Kidney epithelial cell (primary cell): ENCODE measurements around the gene SMARCA2. TPM values are rescaled to one million over a fixed set of nuclear protein-coding genes. Genes with fewer than 3 reads are reported as not detected.

Experiments used
- DNase-seq: peaks from one replicate; pipeline ENCODE4 v3.0.0-alpha.2; 2010; ENCODE audit warnings: low read depth
- H3K27me3 ChIP-seq: 2 replicates; pipeline ENCODE4 v1.6.0; 2011; ENCODE audit warnings: low read length; ENCODE audit not compliant: control insufficient read depth, insufficient read depth
- H3K36me3 ChIP-seq: 2 replicates; pipeline ENCODE4 v1.5.1; 2011; ENCODE audit warnings: low read length; ENCODE audit not compliant: control insufficient read depth, insufficient read depth
- H3K4me3 ChIP-seq: 2 replicates; pipeline ENCODE4 v1.5.1; 2011; ENCODE audit warnings: low read depth, mild to moderate bottlenecking, control low read depth, low read length
- total RNA-seq: library from RNA; depleted of rRNA; stranded (reverse); fragments of >200 nt; gene quantifications from 2 replicates; pipeline ENCODE4 v1.2.3, GENCODE V29; 2015
- TF ChIP-seq, protein P1 (sequence below): IDR thresholded peaks from 2 replicates; pipeline ENCODE4 v1.5.1; 2011; ENCODE audit warnings: mild to moderate bottlenecking, moderate library complexity, low read length, control low read depth, inconsistent platforms; ENCODE audit not compliant: insufficient read depth, poor library complexity, severe bottlenecking

SMARCA2 gene
- total RNA-seq, 1 donor from 2014 or later: 34.3 TPM

DNA sequence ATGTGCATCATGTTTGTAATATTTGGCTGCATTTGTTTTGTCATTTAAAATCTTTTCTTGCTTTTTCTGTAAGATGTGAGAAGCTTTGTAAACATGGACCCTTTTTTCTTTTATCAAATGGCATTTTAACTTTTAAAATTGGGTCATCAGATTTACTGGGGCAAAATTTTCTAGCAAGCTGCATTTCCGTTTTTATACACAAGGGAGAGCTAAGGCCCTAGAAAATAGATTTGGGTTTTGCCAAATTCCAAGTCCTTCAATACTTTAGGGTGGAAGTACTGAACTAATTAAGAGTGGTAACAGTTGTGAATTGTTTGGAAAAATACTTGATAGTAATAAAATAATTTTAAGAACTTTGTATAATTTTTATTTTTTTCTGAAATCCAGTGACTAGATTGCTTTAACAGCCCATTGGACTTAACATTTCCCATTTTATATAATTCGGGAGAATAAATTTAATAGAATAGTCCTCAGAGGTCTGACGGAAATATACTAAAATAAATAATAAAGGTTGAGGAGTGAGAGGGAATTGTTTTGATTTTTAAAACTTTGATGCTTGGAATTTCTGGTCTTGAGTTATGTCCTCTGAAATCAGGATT lies 117.4 kb downstream of the SMARCA2 start:
- TF ChIP-seq, protein P1, sequence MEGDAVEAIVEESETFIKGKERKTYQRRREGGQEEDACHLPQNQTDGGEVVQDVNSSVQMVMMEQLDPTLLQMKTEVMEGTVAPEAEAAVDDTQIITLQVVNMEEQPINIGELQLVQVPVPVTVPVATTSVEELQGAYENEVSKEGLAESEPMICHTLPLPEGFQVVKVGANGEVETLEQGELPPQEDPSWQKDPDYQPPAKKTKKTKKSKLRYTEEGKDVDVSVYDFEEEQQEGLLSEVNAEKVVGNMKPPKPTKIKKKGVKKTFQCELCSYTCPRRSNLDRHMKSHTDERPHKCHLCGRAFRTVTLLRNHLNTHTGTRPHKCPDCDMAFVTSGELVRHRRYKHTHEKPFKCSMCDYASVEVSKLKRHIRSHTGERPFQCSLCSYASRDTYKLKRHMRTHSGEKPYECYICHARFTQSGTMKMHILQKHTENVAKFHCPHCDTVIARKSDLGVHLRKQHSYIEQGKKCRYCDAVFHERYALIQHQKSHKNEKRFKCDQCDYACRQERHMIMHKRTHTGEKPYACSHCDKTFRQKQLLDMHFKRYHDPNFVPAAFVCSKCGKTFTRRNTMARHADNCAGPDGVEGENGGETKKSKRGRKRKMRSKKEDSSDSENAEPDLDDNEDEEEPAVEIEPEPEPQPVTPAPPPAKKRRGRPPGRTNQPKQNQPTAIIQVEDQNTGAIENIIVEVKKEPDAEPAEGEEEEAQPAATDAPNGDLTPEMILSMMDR: peak; percentile 67
- no peak for DNase-seq

DNA sequence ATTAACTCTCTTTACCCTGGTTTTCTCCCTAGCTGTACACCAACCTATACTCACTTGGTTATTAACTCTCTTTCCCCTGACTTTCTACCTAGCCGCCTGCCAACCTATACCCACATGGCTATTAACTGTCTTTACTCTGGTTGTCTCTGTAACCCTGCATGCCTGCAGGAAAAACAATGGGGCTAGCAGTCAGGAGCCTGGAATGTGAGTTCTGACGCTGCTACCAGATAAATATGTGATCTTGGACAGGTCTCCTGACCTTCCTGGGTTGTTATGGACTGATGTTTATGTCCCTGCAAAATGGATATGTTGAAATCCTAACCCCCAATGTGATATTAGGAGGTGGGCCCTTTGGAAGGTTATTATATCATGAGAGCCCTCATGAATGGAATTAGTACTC lies 119.2 kb downstream of the SMARCA2 start:
- no peak overlapping the region for H3K4me3 ChIP-seq
- no peak for DNase-seq
- H3K36me3 ChIP-seq: no peaks in the 10 kb centered on the region
- TF ChIP-seq, protein P1: no peak
- H3K27me3 ChIP-seq: no peaks in the 10 kb centered on the region

More for the DNA sequence above, 117.4 kb downstream of the SMARCA2 start:
- H3K36me3 ChIP-seq: no peaks in the 10 kb centered on the region
- H3K27me3 ChIP-seq: no peaks in the 10 kb centered on the region
- no peak overlapping the region for H3K4me3 ChIP-seq

DNA sequence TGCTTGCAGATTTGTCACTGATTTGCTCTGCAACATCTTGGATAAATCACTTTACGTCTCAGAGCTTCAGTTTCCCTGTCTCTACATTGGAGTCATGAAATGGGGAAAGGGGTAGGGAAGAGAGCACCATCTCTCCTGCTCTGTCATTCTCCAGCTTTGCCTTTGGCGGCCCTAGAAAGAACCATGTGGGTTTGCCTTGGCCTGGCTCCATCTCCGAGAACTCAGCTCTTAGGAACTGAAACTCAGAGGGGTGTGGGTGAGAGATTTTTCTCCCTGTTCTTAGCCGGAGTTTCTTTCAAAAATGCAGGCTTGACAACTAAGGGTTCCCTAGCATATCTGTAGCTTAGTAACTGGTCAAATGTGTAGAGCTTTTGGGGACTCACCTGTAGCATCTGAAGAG lies 123.5 kb downstream of the SMARCA2 start:
- Histone ChIP-seq H3K4me3 (no peak overlapping the region), H3K27me3 (no peaks in the 10 kb centered on the region), H3K36me3 (no peaks in the 10 kb centered on the region)
- no peak for DNase-seq
- TF ChIP-seq, protein P1: no peak

DNA sequence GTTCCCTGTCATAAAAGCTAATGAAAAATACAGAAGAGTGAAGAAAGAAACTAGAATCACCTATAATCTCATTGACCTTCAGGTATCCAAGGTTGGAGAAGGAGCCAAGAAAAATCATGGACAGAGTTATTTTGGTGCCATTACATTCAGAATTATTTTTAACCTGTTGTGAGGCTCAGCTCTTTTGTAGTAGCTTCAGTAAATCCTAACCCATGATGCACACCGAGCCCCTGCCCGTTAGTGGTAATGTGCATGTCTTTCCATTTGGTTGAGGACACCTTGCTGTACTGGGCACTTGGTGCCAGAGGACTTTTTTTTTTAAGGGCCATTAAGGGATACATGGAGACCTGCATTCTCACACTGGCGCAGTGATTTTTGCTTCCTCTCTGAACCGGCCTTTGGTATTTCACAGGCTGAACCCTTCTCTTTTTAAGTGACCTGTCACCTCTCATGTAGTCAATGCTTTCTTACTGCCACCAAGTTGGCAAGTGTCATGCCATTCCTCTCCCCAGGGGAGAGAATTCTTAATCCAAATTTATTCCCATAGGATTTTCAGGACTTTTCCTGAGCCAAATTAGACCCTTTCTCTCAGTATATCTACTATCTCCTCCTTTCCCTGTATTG lies 125.6 kb downstream of the SMARCA2 start:
- Histone ChIP-seq H3K36me3 (no peaks in the 10 kb centered on the region), H3K27me3 (no peaks in the 10 kb centered on the region), H3K4me3 (no peak overlapping the region)
- TF ChIP-seq, protein P1: no peak
- DNase-seq: no peak

DNA sequence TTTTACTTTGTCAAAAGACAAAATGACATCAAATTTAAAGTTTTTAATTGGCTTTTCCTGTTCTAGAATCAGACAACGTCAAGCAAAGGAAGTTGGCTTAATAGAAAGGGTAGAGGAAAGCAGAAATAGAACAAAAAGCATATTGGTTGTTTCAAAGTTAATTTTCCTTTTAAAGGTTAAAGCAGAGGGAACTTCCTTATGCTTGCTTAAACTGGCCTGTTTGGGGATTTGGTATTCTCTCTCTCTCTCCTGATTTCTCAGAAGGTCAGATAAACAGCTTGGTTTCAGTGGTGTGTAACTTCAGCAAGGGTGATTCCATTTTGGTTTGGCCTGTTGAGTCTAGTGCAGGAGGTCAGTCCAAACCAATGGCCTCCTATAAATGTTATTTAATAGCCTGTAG lies 127.1 kb downstream of the SMARCA2 start:
- no peaks in the 10 kb centered on the region for H3K27me3 ChIP-seq
- H3K4me3 ChIP-seq: no peak overlapping the region
- no peaks in the 10 kb centered on the region for H3K36me3 ChIP-seq
- TF ChIP-seq, protein P1: no peak
- no peak for DNase-seq

DNA sequence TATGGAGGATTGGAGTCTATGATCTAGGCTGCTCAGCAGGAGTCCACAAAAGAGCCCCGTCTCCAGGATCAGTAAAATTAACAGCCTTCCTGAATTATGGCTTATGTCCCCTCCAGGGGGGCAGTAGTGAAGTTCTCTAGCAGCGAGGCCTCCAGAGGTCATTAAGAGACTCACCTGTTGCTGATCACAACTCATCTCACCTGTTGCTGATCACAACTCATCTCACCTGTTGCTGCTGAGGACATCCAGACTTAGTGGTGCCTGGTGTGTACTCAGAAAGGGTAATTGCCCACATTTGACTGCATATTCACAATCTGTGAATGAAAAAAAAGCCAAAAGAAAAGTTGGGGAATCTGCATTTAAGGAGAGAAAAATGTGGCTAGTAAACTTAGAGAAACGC lies 129.5 kb downstream of the SMARCA2 start:
- DNase-seq: no peak
- TF ChIP-seq, protein P1: no peak
- Histone ChIP-seq H3K36me3 (no peaks in the 10 kb centered on the region), H3K4me3 (no peak overlapping the region), H3K27me3 (no peaks in the 10 kb centered on the region)
